ENCODE results near the gene PCSK7.

PCSK7 gene

DNA sequence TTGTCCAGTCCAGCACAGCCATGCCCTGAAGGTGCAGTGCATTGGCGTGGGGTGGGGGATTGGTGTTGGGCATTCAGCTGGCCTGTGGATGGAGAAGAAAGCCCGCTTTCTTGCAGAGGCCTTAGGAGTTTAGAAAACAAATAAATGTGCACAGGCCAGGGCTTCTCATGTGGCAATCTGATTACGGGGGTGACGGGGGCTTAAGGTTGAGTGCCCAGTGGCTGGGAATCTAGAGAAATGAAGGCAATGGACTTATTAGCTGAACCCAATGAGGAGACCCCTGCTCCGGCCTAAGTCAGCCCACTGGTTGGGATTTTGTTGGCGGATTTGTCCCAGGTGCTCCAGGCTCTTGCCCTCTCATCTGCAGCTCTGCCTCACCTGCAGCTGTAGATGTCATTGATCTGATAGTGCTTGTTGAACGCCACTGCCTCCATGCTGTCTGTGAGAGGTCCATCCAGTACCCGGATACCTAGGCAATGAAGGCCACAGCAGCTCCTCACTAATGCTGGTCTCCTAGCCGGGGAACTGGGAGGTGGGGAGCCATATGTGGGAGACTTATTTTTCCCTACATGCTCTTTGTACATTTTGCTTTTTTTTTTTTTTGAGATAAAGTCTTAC lies 6.2 kb downstream of the PCSK7 start:
- no peak for DNase-seq
- H3K36me3 ChIP-seq, result peaks cover 18 to 69% (median 45%) of the 10 kb centered on the region in 3 donors
- H3K4me3 ChIP-seq, result no peak overlapping the region
- H3K9me3 ChIP-seq, result no peaks in the 10 kb centered on the region
- peaks cover 0 to 62% (median 43%) of the 10 kb centered on the region in 4 donors for H3K4me1 ChIP-seq
- peak overlapping the region; percentile 88 to 91 for H3K27ac ChIP-seq
- intact Hi-C loops (cut with DNase I; ENCODE audit: low total_unique reads), result loop anchor here (5.0 kb wide), 1 partner anchor 43 kb away; no protein-coding TSS in a partner anchor
- no peaks in the 10 kb centered on the region for H3K27me3 ChIP-seq
- TF ChIP-seq, protein P1, sequence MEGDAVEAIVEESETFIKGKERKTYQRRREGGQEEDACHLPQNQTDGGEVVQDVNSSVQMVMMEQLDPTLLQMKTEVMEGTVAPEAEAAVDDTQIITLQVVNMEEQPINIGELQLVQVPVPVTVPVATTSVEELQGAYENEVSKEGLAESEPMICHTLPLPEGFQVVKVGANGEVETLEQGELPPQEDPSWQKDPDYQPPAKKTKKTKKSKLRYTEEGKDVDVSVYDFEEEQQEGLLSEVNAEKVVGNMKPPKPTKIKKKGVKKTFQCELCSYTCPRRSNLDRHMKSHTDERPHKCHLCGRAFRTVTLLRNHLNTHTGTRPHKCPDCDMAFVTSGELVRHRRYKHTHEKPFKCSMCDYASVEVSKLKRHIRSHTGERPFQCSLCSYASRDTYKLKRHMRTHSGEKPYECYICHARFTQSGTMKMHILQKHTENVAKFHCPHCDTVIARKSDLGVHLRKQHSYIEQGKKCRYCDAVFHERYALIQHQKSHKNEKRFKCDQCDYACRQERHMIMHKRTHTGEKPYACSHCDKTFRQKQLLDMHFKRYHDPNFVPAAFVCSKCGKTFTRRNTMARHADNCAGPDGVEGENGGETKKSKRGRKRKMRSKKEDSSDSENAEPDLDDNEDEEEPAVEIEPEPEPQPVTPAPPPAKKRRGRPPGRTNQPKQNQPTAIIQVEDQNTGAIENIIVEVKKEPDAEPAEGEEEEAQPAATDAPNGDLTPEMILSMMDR (IDR thresholded peaks at IDR 0.05), result no peak

DNA sequence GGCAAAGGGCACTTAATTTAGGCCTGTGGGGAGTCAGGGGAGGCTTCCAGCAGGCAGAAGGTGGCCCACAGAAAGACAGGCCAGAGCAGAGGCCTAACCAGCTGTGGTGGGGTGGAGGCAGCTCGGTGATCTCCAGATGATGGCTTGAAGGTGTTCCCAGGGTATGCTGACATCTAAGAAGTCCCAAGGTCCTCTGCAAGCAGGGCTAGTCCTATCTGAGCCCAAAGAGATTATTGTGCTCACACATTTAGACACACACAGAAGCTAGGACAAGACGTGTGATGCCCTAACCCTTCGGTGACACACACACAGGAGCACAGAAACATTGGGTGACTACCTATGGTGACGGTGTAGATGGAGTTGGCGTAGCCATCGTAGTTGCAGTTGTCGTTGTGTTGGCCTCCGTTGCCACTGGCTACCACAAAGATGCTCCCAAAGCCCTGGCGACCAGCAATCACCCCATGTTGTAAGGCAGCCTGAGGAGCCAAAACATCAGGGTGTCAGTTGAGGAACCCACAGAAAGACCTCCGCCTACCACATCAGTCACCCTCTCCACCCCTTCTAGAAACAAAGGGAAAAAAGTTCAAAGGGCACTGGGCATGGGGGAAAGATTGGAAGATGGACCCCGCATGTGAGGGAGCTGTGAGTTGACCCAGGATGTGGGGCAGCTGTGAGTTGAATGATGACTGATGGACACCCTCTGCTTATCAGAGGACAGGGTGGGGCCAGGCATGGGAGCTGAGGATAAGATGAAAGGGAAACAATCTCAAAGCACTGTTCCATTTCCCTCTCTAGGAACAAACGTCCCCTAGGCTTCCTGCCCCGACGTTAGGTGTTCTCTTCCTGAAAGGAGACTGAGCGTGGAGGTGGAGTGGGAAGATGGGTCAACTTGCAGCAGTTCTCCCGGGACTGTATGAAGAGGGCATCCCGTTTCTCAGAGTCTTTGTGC lies 7.9 kb downstream of the PCSK7 start:
- peaks cover 0 to 67% (median 53%) of the 10 kb centered on the region in 4 donors for H3K4me1 ChIP-seq
- intact Hi-C loops (cut with DNase I; ENCODE audit: low total_unique reads), result loop anchor here (5.0 kb wide), 1 partner anchor 127 kb away; the partner anchor contains the start of gene SIK3
- peaks cover 8 to 60% (median 34%) of the 10 kb centered on the region in 3 donors for H3K36me3 ChIP-seq
- no peaks in the 10 kb centered on the region for H3K9me3 ChIP-seq
- no peaks in the 10 kb centered on the region for H3K27me3 ChIP-seq
- H3K27ac ChIP-seq, result peak overlapping the region; percentile 88 to 91
- H3K4me3 ChIP-seq, result no peak overlapping the region
- TF ChIP-seq, protein P1 (IDR thresholded peaks at IDR 0.05), result no peak
- no peak for DNase-seq

DNA sequence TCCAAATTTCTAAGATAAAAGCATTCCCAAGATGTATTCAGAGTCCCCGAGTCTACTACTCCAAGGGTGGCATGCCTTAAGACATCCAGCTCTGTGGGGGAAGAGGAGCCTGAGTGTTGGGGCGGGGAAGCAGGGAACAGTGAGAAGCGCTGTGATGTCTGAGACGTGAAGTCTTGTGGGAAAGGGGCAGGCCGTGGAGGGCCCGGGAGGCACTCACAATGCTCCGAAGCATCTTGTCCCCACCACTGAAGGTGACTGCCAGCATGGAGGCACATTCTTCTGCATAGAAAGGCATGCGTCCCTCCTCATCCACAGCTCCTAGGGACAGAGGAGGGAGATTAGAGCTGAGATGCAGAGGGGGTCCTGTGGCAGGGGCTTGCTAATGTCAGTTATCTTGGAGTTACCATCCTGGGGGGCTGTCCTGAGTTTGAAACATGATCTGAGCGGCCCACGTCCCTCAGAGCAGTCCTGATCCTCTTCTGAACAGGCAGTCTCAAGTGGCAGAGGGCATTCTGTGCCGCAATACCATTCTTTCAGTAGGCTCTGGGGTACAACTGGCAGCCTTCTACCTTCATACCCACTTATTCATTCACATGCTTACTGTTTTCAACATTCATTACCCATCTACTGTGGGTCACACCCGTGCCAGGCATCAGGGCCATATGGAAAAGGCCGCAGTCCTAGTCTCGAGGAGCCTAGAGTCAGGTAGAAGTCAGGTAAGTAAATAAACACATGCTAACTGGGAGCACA lies 8.7 kb downstream of the PCSK7 start:
- Histone ChIP-seq H3K9me3 (no peaks in the 10 kb centered on the region), H3K36me3 (peaks cover 5 to 55% (median 27%) of the 10 kb centered on the region in 3 donors), H3K4me3 (no peak overlapping the region), H3K27ac (peak overlapping the region; percentile 88 to 91), H3K27me3 (no peaks in the 10 kb centered on the region), H3K4me1 (peaks cover 0 to 76% (median 62%) of the 10 kb centered on the region in 4 donors)
- intact Hi-C loops (cut with DNase I; ENCODE audit: low total_unique reads), result loop anchor here (5.0 kb wide), 1 partner anchor 126 kb away; the partner anchor contains the start of gene SIK3
- TF ChIP-seq, protein P1 (IDR thresholded peaks at IDR 0.05), result no peak
- no peak for DNase-seq

DNA sequence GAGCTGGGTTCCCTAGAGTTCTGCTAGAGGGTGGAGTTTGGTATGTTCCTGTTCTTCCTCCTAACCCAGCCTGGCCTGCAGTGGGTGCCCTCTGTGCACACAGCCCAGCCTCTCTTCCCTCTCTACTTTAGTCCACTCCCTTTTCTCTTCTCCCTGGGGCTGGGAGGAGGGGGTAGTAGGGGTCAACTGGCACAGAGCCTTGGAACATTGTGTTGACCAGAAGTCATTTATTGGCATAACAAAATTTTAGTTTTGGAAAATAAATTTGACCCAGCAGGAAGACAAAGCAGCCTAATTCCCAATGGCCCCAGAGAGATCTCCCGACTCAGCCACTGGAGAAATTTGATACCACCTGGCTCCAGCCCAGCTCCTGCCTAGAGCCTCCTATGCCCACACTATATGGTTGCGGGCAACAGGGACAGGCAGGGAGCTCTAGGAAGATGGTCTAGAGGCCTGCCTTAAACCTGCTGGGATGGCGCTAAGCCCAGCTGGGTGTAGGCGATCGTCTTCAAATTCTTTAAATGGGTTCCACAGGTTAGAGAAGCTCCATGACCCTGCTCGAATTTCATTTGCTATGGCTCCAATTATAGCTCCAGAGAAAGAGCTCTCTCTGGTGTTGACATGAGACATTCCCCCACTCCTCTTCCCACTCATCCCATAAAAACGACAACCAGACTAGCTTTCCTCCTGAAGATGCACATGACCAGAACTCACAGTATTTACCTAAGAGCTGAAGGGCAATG lies 9.9 kb downstream of the PCSK7 start:
- peak overlapping the region; percentile 88 to 91 for H3K27ac ChIP-seq
- H3K4me3 ChIP-seq, result peak overlapping the region; percentile 19 to 38
- peaks cover 4 to 42% (median 15%) of the 10 kb centered on the region in 3 donors for H3K36me3 ChIP-seq
- TF ChIP-seq, protein P1 (IDR thresholded peaks at IDR 0.05), result no peak
- peak; percentile 88 to 94 for DNase-seq
- peaks cover 0 to 88% (median 74%) of the 10 kb centered on the region in 4 donors for H3K4me1 ChIP-seq
- H3K9me3 ChIP-seq, result no peaks in the 10 kb centered on the region
- intact Hi-C loops (cut with DNase I; ENCODE audit: low total_unique reads), result loop anchor here (5.0 kb wide), 1 partner anchor 125 kb away; the partner anchor contains the start of gene SIK3
- no peaks in the 10 kb centered on the region for H3K27me3 ChIP-seq

All from tibial artery (tissue), 4 donors.